ENCODE data around the gene MTM1.
A peak's percentile ranks its signal among the peaks of the same experiment; 100 is the strongest.

Gene MTM1

DNA sequence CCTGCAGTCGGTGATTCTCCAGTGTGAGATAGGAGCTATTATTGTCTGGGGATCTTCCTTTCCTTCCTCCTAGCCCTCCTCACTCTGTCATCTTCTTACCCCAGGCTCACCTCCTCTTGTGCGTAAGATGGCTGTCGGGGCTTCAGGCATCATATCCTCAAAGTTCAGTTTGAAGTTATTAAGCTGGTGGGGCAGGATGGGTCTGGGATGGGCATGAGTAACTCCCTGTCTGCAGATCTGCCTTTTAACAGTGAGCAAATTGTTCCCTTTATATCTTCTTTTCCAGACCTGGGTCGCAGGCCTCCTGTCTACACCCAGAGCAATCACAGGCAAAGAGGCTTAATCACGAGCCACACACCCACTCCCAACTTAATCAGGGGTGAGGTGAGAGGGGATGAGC is 123.9 kb downstream of the MTM1 start:
- no peak for TF ChIP-seq ZNF274 (IDR thresholded peaks at IDR 0.05; ENCODE audit: low read depth, low read length)
- H3K4me3 ChIP-seq (ENCODE audit: low read length) = peak overlapping the region; percentile 95

DNA sequence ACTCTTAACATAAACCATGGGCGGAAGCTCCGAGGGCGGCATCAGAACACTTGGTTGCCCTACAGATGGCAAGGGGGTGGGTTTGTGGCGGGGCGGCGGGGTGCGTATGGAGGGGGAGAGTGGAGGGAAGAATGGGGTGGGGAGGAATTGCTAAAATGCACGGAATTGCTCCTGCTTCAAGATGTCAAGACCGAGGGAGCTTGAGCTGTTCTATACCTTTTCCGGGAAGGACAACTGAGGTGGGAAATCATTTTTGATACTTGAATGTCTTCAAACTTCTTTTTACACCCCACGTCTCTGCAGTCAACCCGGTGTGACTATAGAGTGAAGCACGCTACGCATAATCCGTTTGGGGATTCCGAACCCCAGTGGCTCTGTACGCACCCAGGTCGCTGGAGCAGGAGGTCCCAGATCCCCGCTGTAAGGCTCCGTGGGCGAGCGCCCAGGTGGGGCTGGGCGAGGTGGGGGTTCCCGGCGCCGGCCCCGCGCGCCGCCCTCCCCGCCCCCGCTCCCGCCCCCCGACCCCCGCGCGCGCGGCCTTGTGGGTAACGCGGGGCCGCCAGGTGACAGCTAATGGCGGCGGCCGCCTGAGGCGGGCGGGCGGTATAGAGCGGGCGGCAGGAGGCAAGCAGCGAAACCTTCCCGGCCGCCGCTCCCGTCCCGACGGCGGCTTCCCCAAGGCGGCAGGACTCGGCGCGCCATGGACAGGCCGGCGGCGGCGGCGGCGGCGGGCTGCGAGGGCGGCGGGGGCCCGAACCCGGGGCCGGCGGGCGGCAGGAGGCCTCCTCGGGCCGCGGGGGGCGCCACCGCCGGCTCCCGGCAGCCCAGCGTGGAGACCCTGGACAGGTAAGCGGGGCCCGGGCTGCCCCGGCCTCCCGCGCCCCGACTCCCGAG is 124.7 kb downstream of the MTM1 start, which contains the start of gene MTMR1:
Gene MTMR1 (plus strand): TSS at position 566 of the 894 bp plus-strand sequence. CDS start 135 bp downstream, at position 701.
- peak within 1 kb of the TSS; percentile 95 for H3K4me3 ChIP-seq (ENCODE audit: low read length)
- TF ChIP-seq ZNF274 (IDR thresholded peaks at IDR 0.05; ENCODE audit: low read depth, low read length) = no peak

DNA sequence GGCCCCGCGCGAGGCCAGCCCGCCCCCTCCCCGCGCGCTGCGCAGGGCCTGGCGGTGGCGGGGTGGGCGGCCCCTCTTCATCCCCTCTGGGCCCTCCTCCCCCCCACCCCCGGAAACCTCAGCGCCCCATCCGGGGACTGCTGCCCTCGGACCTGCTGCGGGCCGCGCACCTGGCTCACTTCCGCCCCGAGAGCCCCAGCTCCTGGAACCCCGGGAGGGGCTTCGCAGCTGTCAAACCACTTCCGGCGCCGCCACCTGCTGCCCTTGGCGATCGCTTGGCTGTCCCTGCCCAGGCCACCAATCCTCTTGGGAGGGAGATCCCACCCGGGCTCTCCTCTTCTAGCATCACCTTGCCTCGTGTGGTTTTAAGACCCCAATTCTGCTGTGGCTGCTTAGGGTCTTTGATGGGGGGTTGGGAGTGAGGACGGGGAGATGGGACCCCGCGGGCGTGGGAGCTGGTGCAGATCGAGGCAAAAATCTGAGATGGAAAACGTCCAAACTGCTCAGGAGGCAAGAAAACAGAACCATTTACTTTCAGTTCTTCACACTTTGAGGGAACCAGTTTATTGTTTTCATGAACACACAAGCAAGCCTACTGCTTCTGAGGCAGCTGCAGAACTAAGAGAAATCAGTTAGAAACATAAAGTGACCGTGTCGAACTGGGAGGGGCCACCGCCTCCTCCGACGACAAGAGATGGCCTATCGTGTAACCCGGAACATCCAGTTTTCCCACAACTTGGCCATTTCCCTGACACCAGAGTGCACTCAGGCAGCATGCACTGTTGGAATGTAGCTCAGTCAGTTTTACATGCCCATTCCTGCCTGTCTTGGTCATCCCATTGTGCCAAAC is 125.5 kb downstream of the MTM1 start:
- H3K4me3 ChIP-seq (ENCODE audit: low read length) = peak overlapping the region; percentile 92
- TF ChIP-seq ZNF274 (IDR thresholded peaks at IDR 0.05; ENCODE audit: low read depth, low read length) = no peak

DNA sequence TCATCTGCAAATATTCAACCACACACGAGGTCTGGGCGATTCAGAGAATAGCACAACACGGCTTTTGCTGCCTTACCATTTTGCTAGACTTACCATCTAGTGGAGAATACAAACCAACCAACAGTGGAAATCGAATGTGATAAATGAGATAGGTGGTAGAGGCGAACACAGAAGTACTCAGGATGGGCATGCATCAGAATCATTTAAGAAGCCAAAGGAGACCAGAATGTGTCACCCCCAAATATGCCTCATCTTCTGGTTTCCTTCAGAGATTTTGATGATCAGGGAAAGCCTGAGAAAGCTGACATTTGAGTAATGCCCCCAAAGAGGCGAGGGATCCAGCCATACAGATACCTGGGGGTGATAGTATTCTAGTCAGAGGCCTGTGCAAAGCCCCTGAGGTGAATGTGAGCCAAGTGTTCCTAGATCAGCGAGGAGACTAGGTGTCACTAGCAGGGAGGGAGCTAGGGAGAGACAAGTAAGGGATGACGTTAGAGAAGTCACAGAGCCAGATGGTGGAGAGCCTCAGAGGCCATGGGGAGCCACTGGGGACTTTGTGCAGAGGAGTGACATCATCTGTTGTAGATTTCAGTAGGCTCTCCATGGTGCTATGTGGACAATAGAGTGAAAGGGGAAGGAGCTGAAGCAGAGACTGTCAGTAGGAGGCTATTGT is 126.5 kb downstream of the MTM1 start:
- no peak for TF ChIP-seq ZNF274 (IDR thresholded peaks at IDR 0.05; ENCODE audit: low read depth, low read length)
- H3K4me3 ChIP-seq (ENCODE audit: low read length) = peak overlapping the region; percentile 92; the same call in 1 of the 2 replicates

DNA sequence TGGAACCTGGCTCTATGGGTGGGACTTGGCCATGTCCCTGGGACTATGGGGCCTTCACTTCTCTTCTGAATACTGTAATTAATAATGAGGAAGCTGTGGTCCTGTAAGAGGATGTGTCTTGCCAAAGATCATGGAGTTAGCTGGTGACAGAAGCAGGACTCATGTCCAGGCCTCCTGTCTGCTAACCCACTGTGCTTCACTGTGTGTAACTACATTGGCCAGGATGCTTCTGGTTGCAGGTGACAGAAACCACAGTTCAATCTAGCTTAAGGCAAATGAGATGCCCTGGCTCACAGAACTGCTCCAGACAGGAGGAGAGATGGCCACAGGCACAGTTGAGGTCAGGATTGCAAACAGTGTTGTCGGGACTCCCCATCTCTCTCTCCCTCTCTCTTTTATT is 127.9 kb downstream of the MTM1 start:
- no peak for TF ChIP-seq ZNF274 (IDR thresholded peaks at IDR 0.05; ENCODE audit: low read depth, low read length)
- no peak overlapping the region; the same call in 1 of the 2 replicates for H3K4me3 ChIP-seq (ENCODE audit: low read length)

DNA sequence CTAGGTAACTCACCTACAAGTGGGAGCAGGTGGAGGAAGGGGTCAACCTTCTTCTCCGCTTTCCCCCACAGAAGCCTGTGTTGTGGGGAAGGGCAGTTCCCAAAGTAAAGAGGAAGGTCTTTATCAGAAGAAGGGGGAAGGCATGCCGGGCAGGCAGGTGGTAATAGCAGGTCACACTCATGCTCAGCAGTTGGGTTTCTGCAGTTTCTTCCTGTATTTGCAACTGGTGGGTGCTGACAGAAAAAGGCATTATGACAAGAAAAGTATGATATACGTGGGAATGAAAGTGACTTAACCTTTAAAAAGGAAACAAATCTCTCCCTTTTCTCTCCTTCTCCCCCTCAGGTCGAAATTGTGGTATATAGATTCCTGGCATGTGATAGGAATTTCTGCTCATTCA is 128.4 kb downstream of the MTM1 start:
- H3K4me3 ChIP-seq (ENCODE audit: low read length) = no peak overlapping the region; the same call in 1 of the 2 replicates
- TF ChIP-seq ZNF274 (IDR thresholded peaks at IDR 0.05; ENCODE audit: low read depth, low read length) = no peak

DNA sequence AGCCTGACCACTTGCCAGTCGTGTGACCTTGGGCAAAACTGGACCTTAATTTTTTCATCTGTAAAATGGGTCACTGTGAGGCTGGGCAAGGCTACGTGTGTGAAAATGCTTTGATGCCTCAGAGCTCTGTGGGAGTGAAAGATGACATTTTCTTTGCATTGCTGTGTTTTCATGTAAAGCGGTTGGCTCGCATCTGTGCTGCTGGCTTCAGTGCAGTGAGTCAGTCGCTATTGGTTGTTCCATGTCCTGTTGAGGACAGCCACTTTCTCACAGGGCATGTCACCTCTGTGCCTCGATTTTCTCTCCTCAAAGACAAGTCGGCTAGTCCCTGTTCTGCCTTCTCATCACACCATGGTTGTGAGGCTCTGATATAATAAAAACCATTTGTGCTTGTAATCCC is 129.2 kb downstream of the MTM1 start:
- H3K4me3 ChIP-seq (ENCODE audit: low read length) = no peak overlapping the region
- TF ChIP-seq ZNF274 (IDR thresholded peaks at IDR 0.05; ENCODE audit: low read depth, low read length) = no peak

DNA sequence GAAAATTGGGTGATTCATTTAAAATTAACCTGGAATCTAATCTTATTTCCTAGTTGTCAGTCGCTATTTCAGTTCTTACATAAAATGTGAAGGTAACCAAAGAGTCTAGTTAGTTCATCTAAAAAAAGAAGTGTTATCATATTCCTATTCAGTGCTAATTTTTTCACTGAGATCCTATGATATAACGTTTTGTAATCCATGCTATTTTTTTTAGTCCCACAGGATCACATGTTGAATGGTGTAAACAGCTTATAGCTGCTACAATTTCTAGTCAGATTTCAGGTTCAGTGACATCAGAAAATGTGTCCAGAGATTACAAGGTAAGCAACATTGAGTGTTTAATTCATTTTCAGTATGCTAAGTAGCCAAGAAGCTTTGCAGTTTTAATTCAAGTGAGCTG is 130.6 kb downstream of the MTM1 start:
- TF ChIP-seq ZNF274 (IDR thresholded peaks at IDR 0.05; ENCODE audit: low read depth, low read length) = no peak
- no peak overlapping the region for H3K4me3 ChIP-seq (ENCODE audit: low read length)

DNA sequence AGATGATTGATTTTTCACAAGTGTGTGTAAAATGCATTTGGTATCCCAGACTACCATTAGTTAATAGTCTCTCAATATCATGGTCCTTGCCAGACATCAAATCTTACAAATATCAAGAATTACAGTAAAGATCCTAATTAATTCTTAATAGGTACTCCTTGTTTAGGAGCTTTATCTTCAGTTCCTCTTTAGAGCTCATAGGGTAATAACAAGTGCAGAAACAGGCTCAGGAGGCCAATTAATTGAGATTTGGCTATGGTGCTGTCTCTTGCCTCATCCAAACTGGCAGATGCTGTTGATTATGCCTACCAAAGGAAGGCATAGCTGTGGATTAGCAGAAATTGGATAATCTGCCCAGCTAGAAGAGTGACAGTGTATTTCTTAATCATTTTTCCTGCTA is 131.7 kb downstream of the MTM1 start:
- TF ChIP-seq ZNF274 (IDR thresholded peaks at IDR 0.05; ENCODE audit: low read depth, low read length) = no peak
- H3K4me3 ChIP-seq (ENCODE audit: low read length) = no peak overlapping the region

DNA sequence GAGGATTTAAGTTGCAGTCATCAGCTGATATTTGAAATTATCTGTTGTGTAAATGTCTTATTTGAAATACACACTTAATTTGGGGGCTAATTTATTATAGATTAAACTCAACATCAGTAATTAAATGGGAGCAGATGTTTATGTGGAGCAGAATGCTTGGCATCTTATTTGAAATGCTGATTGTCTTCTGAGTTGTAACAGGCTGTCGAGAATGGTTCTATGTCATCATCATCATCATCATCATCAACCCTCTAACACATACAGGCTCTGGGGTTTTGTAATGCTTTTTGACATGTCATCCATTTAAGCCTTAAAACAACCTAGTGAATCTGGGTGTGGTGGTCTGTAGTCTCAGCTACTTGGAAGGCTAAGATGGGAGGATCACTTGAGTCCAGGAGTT is 133.0 kb downstream of the MTM1 start:
- no peak for TF ChIP-seq ZNF274 (IDR thresholded peaks at IDR 0.05; ENCODE audit: low read depth, low read length)

DNA sequence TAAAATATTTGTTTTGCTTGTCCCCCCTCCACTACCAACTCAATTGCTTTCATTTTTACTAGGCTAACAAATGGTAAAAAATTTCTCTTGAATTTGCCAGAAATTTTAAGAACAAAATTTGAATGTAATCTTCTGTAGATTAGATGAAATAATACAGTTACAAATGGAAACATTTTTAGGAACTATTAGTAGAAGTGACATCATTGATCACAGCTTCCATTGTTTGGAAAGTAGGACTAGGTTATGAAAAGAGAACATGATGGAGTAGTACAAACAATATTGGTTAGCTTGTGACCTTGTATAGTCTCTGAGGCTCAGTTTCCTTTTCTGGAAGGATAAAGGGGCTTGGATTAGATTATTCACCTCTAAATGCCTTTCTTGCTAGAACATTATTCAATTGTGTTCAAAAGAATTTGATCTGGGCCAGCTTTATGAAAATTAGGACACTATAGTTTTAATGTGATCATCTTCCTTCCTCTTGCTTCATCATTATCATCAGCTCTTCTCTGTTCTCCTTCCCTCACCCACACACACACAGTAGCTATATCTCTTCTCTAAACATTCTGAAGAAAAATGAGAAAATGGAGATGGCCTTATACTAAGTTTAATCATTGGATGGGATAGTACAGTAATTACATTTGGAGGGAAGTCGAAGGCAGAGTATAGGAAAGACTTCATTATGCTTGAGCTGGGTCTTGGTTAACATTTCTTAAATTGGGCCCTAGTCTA is 134.7 kb downstream of the MTM1 start:
- no peak overlapping the region for H3K4me3 ChIP-seq (ENCODE audit: low read length)
- no peak for TF ChIP-seq ZNF274 (IDR thresholded peaks at IDR 0.05; ENCODE audit: low read depth, low read length)

More for the DNA sequence above, 133.0 kb downstream of the MTM1 start:
- no peak overlapping the region for H3K4me3 ChIP-seq (ENCODE audit: low read length)

DNA sequence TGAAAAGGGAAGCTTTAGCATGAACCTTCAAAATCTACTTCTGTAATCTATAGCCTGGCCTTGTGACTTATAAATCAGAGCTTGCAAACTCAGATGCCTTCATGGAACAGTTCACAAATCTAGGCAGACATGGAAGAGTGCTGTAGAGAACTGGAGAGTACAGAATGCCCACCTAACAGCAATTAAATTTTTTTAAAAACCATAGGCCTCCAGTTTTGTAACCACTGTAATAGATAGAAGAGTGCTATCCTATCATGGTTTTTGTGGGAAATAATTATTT is 135.2 kb downstream of the MTM1 start:
- no peak for TF ChIP-seq ZNF274 (IDR thresholded peaks at IDR 0.05; ENCODE audit: low read depth, low read length)

DNA sequence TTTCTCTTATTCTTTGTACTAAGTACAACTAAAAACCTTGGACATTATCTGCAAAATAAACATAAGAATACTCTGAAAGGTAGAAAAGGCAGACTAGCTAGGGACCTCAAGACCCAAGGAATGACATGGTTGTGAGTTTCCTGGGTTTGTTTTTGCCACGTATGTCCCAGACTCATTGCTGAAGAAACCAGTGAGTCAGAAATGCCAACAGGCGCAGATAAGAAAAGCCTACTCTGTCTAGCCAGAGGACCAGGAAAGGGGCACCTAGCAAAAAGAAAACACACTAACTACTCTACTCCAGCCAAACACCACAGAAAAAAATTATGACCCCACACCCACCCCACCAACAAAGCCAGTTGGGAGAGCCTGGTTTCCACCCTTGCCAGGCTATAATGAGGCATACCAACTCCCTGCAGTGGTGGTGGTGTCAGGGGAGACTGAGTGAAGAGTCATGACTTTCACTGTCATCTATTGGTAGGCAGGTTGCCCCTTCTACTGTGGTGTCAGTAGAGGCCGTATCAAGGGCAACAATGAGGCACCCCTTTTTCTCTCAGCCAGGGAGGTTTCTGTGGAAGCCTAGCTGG is 135.7 kb downstream of the MTM1 start:
- no peak for TF ChIP-seq ZNF274 (IDR thresholded peaks at IDR 0.05; ENCODE audit: low read depth, low read length)
- no peak overlapping the region for H3K4me3 ChIP-seq (ENCODE audit: low read length)

More for the DNA sequence above, 135.2 kb downstream of the MTM1 start:
- H3K4me3 ChIP-seq (ENCODE audit: low read length) = no peak overlapping the region
